ENCODE data around the gene LRRC25.
"Not testable (repeated sequence)": the region's sequence is repeated elsewhere in the genome, so short reads cannot be mapped to it uniquely, and the experiment has no call there.

LRRC25 gene

GRCh38 chr19:18401580-18402112 lies 4.2 kb upstream of the LRRC25 start:
- DNase-seq = no peak

GRCh38 chr19:18399008-18399407 lies 1.6 kb upstream of the LRRC25 start:
- DNase-seq = no peak

- no peak for DNase-seq
Measured at GRCh38 chr19:18396471-18397241, 766 bp downstream of the LRRC25 start.

GRCh38 chr19:18393836-18394235 lies 3.6 kb downstream of the LRRC25 start:
- no peak for DNase-seq

GRCh38 chr19:18392926-18393325 lies 4.5 kb downstream of the LRRC25 start:
- no peak for DNase-seq

- no peak for DNase-seq
Measured at GRCh38 chr19:18392417-18392816, 5.0 kb downstream of the LRRC25 start.

- no peak for DNase-seq
Measured at GRCh38 chr19:18391509-18392075, 5.8 kb downstream of the LRRC25 start.

- no peak for DNase-seq
Measured at GRCh38 chr19:18390065-18390907, 7.1 kb downstream of the LRRC25 start.

- DNase-seq = no peak
Measured at GRCh38 chr19:18389726-18390064, 7.7 kb downstream of the LRRC25 start.

GRCh38 chr19:18388960-18389725 lies 8.3 kb downstream of the LRRC25 start:
- DNase-seq = no peak

- peak; percentile 86 for DNase-seq
Measured at GRCh38 chr19:18388100-18388959, 9.1 kb downstream of the LRRC25 start.

- DNase-seq = no peak
Measured at GRCh38 chr19:18386543-18387271, 10.7 kb downstream of the LRRC25 start.

GRCh38 chr19:18385675-18386542 lies 11.5 kb downstream of the LRRC25 start, which contains the start of gene GDF15:
GDF15 (plus strand) TSS chr19:18386158; CDS start chr19:18386190, 32 bp downstream.
- no peak for DNase-seq

- DNase-seq = no peak
Measured at GRCh38 chr19:18385359-18385674, 12.1 kb downstream of the LRRC25 start.

GRCh38 chr19:18384775-18385174 lies 12.6 kb downstream of the LRRC25 start:
- DNase-seq = no peak

- DNase-seq = not testable (repeated sequence)
Measured at GRCh38 chr19:18383622-18384021, 13.8 kb downstream of the LRRC25 start.

- DNase-seq = no peak
Measured at GRCh38 chr19:18380843-18381242, 16.6 kb downstream of the LRRC25 start.

GRCh38 chr19:18379803-18380747 lies 17.3 kb downstream of the LRRC25 start:
- no peak for DNase-seq

GRCh38 chr19:18377026-18377425 lies 20.4 kb downstream of the LRRC25 start:
- DNase-seq = no peak
